PC-3 (cell line): ENCODE data around the gene COL13A1.

ENCODE experiments used
- CTCF ChIP-seq: fragments of 300-600 bp; sonication (generic); conservative IDR thresholded peaks from 2 replicates; pipeline ENCODE4 v1.5.1; 2017; ENCODE audit warnings: antibody characterized with exemption, low read depth, mild to moderate bottlenecking, low read length
- EZH2 ChIP-seq: fragments of 300-600 bp; sonication (generic); IDR thresholded peaks from one replicate; pipeline ENCODE4 v1.6.1; 2017; ENCODE audit warnings: antibody characterized with exemption, mild to moderate bottlenecking, low read length; ENCODE audit not compliant: unreplicated experiment
- EZH2phosphoT487 ChIP-seq: fragments of 300-600 bp; sonication (generic); IDR thresholded peaks from 2 replicates; pipeline ENCODE4 v1.6.1; 2018; ENCODE audit warnings: mild to moderate bottlenecking, antibody characterized with exemption, low read length, borderline replicate concordance

GRCh38 chr10:69913606-69914382 lies 112.1 kb downstream of the COL13A1 start:
- TF ChIP-seq EZH2 = no peak
- TF ChIP-seq CTCF = no peak
- no peak for TF ChIP-seq EZH2phosphoT487
